Gastrocnemius medialis (tissue), 4 donors: Measurements from ENCODE around the gene TAS2R50.

Source experiments
- POLR2A ChIP-seq, 2 donors: fragments of 450-650 bp; IDR thresholded peaks; one replicate each; pipeline ENCODE4 v1.6.1; 2017; ENCODE audit warnings: antibody characterized with exemption in 2 of 2, mild to moderate bottlenecking in 2 of 2, moderate library complexity in 2 of 2
- TF ChIP-seq, protein P1 (sequence below), 5 experiments: fragments of 450-650 bp in 3 of 5; fragments of 200-600 bp in 2 of 5; sonication (generic) in 2 of 5; IDR thresholded peaks in 4 of 5; conservative IDR thresholded peaks in 1 of 5; 1 replicate in 4 of 5; 2 replicates in 1 of 5; pipeline ENCODE4 v1.5.1; 2016 to 2019; ENCODE audit warnings: antibody characterized with exemption in 5 of 5, mild to moderate bottlenecking in 3 of 5, moderate library complexity in 3 of 5

DNA sequence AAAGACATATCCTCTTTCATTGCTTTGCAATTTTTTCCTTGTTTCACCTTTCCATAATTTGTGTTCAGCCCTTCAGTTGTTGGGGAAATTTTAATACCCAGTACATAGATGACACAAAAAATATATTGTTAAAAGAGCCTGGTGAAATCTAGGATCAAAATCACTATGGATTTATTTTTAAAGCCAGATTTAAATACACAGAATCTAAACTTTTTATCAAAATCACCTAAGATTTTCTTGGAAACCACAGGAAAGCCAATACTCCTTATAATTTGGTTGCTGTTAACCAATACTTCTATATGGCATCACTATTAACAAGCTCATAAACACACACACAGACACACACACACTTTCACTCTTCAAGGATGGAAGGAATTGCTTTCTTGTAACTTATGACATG is 11.5 kb upstream of the TAS2R50 start, which contains the start of gene TAS2R20:
- TF ChIP-seq, protein P1, sequence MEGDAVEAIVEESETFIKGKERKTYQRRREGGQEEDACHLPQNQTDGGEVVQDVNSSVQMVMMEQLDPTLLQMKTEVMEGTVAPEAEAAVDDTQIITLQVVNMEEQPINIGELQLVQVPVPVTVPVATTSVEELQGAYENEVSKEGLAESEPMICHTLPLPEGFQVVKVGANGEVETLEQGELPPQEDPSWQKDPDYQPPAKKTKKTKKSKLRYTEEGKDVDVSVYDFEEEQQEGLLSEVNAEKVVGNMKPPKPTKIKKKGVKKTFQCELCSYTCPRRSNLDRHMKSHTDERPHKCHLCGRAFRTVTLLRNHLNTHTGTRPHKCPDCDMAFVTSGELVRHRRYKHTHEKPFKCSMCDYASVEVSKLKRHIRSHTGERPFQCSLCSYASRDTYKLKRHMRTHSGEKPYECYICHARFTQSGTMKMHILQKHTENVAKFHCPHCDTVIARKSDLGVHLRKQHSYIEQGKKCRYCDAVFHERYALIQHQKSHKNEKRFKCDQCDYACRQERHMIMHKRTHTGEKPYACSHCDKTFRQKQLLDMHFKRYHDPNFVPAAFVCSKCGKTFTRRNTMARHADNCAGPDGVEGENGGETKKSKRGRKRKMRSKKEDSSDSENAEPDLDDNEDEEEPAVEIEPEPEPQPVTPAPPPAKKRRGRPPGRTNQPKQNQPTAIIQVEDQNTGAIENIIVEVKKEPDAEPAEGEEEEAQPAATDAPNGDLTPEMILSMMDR (IDR thresholded peaks at IDR 0.05 in 4 of 5, conservative IDR thresholded peaks at IDR 0.05 in 1 of 5) = no peak
- no peak for TF ChIP-seq POLR2A (IDR thresholded peaks at IDR 0.05)
